Measurements from ENCODE around the gene FANCE. TPM values are rescaled to one million over a fixed set of nuclear protein-coding genes. Genes with fewer than 3 reads are reported as not detected.

FANCE gene, protein sequence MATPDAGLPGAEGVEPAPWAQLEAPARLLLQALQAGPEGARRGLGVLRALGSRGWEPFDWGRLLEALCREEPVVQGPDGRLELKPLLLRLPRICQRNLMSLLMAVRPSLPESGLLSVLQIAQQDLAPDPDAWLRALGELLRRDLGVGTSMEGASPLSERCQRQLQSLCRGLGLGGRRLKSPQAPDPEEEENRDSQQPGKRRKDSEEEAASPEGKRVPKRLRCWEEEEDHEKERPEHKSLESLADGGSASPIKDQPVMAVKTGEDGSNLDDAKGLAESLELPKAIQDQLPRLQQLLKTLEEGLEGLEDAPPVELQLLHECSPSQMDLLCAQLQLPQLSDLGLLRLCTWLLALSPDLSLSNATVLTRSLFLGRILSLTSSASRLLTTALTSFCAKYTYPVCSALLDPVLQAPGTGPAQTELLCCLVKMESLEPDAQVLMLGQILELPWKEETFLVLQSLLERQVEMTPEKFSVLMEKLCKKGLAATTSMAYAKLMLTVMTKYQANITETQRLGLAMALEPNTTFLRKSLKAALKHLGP
- total RNA-seq: 10 to 100 TPM; 17.5 to 36.7 (median 34.2) TPM

- peak; percentile 94 to 100 for DNase-seq (ENCODE audit: low spot score in 2 of 2)
- peak within 1 kb of the TSS; percentile 56 for H3K4me3 ChIP-seq (ENCODE audit: low read depth, poor library complexity, severe bottlenecking)
- 1% methylated on average over 37 to 49 of the region's 87 CpGs for WGBS, 2 donors
- intact Hi-C loops (cut with DNase I; ENCODE audit: low total_unique reads): loop anchor here (2.0 kb wide), 1 partner anchor 112 kb away; no protein-coding TSS in a partner anchor
- TF ChIP-seq POLR2A (IDR thresholded peaks at IDR 0.05) (no peak), CTCF (IDR thresholded peaks at IDR 0.05) (no peak)
These were observed at the start of gene FANCE for GRCh38 chr6:35452183-35453090. FANCE (plus strand) TSS chr6:35452338; CDS start chr6:35452546, 208 bp downstream.

DNA sequence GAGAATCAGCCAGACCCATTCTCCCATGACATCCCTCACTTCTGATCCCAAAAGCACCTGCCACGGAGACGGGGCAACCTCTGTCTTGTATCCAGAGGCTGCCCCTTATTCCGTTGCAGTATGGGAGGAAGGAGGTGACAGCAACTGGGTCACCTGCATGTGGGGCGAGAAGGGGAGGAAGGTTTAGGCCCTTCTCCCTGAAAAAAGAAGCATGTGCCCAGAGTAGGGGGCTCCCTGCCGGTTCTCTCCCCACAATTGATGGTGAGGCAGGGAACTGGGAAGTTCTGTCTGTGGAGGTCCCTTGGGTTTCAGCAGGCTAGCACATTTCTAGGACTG is 49.3 kb upstream of the FANCE start:
- 93 to 95% methylated on average over 5 of the region's 5 CpGs for WGBS, 2 donors
- H3K4me3 ChIP-seq (ENCODE audit: low read depth, poor library complexity, severe bottlenecking): no peak overlapping the region
- DNase-seq (ENCODE audit: low spot score in 2 of 2): no peak
- intact Hi-C loops (cut with DNase I; ENCODE audit: low total_unique reads): loop anchor here (5.0 kb wide), 1 partner anchor 1946 kb away; no protein-coding TSS in a partner anchor
- TF ChIP-seq CTCF (IDR thresholded peaks at IDR 0.05) (no peak), POLR2A (IDR thresholded peaks at IDR 0.05) (no peak)

DNA sequence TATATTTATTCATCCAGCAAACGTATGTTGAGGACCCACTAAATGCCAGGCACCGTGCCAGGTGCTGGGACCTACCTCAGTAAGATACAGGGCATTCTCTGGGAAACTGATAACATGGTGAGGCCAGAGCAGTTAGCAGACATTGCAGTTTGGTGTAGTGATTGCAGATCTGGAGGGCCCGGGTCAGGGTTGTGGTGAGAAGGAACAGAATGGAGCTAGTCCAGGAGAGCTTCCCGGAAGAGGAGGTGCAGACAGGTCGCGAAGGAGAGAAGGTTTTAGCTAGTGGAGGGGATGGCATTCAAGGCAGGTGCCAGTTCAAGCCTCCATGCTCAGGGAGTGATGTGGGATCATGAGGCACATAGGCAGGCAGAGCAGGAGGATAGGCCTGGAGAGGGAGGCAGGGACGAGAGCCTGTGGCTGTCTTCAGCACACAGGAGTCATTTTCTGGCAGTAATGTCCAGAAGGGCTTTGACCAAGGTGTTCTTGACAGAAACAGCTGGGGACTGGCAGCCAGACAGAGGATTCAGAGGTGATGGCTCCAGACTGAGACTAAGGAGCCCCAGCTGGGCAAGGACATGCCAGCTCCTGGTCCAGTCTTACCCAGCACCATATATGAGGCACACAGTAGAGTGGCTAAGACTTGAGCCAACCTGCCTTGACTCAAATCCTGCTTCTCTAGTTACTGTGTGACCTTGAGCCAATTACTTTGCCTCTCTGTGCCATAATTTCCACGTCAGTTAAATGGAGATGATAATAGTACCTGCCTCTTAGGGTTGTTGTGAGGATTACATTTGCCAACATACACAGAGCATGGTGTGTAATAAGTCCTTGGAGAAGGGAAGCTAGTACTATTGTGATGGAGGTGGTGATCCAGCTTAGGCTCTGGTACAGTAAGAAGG is 48.3 kb upstream of the FANCE start:
- 92 to 95% methylated on average over 8 of the region's 8 CpGs for WGBS, 2 donors
- intact Hi-C loops (cut with DNase I; ENCODE audit: low total_unique reads): loop anchor here (5.0 kb wide), 1 partner anchor 1946 kb away; no protein-coding TSS in a partner anchor
- H3K4me3 ChIP-seq (ENCODE audit: low read depth, poor library complexity, severe bottlenecking): no peak overlapping the region
- no peak for DNase-seq (ENCODE audit: low spot score in 2 of 2)
- TF ChIP-seq POLR2A (IDR thresholded peaks at IDR 0.05) (no peak), CTCF (IDR thresholded peaks at IDR 0.05) (no peak)

- H3K4me3 ChIP-seq (ENCODE audit: low read depth, poor library complexity, severe bottlenecking): no peak overlapping the region
- WGBS, 2 donors: 90 to 94% methylated on average over 20 of the region's 20 CpGs
- TF ChIP-seq CTCF (IDR thresholded peaks at IDR 0.05) (no peak), POLR2A (IDR thresholded peaks at IDR 0.05) (no peak)
- no peak for DNase-seq (ENCODE audit: low spot score in 2 of 2)
- intact Hi-C loops (cut with DNase I; ENCODE audit: low total_unique reads): no loop called here
These were observed 45.2 kb upstream of the FANCE start for GRCh38 chr6:35406711-35407485.
